Measurements from ENCODE around the gene MMEL1.
"Not testable (repeated sequence)": the region's sequence is repeated elsewhere in the genome, so short reads cannot be mapped to it uniquely, and the experiment has no call there.

MMEL1 gene

GRCh38 chr1:2627746-2628145, 5.1 kb downstream of the MMEL1 start:
- TF ChIP-seq, protein P1, sequence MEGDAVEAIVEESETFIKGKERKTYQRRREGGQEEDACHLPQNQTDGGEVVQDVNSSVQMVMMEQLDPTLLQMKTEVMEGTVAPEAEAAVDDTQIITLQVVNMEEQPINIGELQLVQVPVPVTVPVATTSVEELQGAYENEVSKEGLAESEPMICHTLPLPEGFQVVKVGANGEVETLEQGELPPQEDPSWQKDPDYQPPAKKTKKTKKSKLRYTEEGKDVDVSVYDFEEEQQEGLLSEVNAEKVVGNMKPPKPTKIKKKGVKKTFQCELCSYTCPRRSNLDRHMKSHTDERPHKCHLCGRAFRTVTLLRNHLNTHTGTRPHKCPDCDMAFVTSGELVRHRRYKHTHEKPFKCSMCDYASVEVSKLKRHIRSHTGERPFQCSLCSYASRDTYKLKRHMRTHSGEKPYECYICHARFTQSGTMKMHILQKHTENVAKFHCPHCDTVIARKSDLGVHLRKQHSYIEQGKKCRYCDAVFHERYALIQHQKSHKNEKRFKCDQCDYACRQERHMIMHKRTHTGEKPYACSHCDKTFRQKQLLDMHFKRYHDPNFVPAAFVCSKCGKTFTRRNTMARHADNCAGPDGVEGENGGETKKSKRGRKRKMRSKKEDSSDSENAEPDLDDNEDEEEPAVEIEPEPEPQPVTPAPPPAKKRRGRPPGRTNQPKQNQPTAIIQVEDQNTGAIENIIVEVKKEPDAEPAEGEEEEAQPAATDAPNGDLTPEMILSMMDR (IDR thresholded peaks at IDR 0.05) = no peak
- Histone ChIP-seq H3K27ac (no peak overlapping the region), H3K4me3 (no peak overlapping the region)
- no peak for DNase-seq (ENCODE audit: low spot score)

GRCh38 chr1:2625748-2626147, 7.1 kb downstream of the MMEL1 start:
- not testable (repeated sequence) for H3K27ac ChIP-seq, H3K4me3 ChIP-seq
- DNase-seq (ENCODE audit: low spot score) = peak; percentile 29

DNA sequence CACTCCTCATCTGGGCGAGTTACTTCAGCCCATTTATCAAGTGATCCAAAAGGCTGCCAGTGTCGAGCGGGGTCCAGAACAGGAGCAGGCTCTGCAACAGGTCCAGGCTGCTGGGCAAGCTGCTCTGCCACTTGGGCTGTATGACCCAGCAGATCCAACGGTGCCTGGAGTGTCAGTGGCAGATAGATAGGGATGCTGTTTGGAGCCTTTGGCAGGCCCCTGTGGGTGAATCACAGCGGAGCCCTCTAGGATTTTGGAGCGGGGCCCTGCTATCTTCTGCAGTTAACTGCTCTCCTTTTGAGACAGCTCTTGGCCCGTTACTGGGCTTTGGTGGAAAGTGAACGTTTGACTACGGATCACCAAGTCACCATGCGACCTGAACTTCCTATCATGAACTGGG, 7.5 kb downstream of the MMEL1 start:
- Histone ChIP-seq H3K4me3 (no peak overlapping the region), H3K27ac (no peak overlapping the region)
- no peak for DNase-seq (ENCODE audit: low spot score)
- TF ChIP-seq, protein P1 (IDR thresholded peaks at IDR 0.05) = no peak

- TF ChIP-seq, protein P1 (IDR thresholded peaks at IDR 0.05) = no peak
- Histone ChIP-seq H3K4me3 (no peak overlapping the region), H3K27ac (no peak overlapping the region)
- DNase-seq (ENCODE audit: low spot score) = no peak
Measured at GRCh38 chr1:2624735-2625300, 8.0 kb downstream of the MMEL1 start.

DNA sequence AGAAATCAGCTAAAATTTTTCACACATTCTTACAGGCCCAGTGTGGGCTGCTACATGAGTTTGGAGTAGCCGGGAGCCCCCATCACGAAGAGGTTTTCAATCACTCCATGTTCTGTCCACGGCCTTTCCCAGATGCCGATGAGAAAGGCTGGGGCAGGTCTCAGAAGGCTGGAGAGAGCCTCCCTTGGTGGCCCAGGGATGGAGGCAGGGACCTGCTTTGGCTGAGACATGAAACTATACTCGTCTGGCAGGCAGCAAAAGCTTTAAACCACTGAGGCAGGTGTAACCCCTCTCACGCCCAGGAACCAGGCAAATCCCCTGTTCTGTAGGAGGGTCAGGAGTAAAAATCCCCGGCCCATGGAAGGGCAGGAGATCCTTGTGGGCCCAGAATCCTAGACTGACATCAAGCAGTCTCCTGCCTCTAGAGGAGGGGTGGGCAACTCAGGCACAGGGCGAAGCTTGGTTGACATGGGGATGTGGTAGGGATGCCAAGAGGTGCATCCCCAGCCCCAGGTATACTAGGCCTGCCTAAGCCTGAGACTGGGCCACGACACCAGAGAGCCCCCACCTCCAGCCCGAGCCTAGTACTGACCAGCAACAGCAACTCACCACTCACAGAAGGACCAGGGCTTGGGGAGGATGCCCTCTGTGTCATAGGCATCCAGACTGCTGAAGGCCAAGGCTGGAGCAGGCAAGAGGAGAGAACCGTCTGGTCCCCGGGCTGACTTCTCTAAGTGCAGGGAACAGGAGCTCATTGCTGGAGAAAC, 9.1 kb downstream of the MMEL1 start:
- Histone ChIP-seq H3K4me3 (no peak overlapping the region), H3K27ac (no peak overlapping the region)
- peak; percentile 62 for DNase-seq (ENCODE audit: low spot score)
- TF ChIP-seq, protein P1 (IDR thresholded peaks at IDR 0.05) = no peak

GRCh38 chr1:2617971-2618470, 14.8 kb downstream of the MMEL1 start:
- no peak overlapping the region for H3K27ac ChIP-seq
- DNase-seq (ENCODE audit: low spot score) = peak; percentile 22
- TF ChIP-seq, protein P1 (IDR thresholded peaks at IDR 0.05) = no peak
- no peak overlapping the region for H3K4me3 ChIP-seq

GRCh38 chr1:2614145-2614544, 18.7 kb downstream of the MMEL1 start:
- TF ChIP-seq, protein P1 (IDR thresholded peaks at IDR 0.05) = no peak
- DNase-seq (ENCODE audit: low spot score) = no peak
- Histone ChIP-seq H3K4me3 (no peak overlapping the region), H3K27ac (no peak overlapping the region)

All from coronary artery (tissue), 2 donors.